HFFc6 (cell line): ENCODE data around the gene MPZL1. TPM values are rescaled to one million over a fixed set of nuclear protein-coding genes. Genes with fewer than 3 reads are reported as not detected.

ENCODE experiments used
- DNase-seq: peaks from one replicate; pipeline ENCODE4 v3.0.0-alpha.2; 2018
- H3K27ac Mint-ChIP-seq: 2 replicates; pipeline ENCODE4 v1.8.0; 2020; ENCODE audit warnings: mild to moderate bottlenecking, mixed read lengths
- H3K27me3 Mint-ChIP-seq: 2 replicates; pipeline ENCODE4 v1.8.0; 2021; ENCODE audit warnings: mild to moderate bottlenecking, moderate library complexity, mixed read lengths; ENCODE audit not compliant: insufficient read depth
- H3K36me3 Mint-ChIP-seq: 2 replicates; pipeline ENCODE4 v1.8.0; 2021; ENCODE audit warnings: low read depth, mixed read lengths
- H3K4me1 Mint-ChIP-seq: 2 replicates; pipeline ENCODE4 v1.8.0; 2020; ENCODE audit warnings: low read depth, mixed read lengths
- H3K4me3 Mint-ChIP-seq: 2 replicates; pipeline ENCODE4 v1.8.0; 2020; ENCODE audit warnings: mild to moderate bottlenecking, moderate library complexity, mixed read lengths
- H3K9me3 Mint-ChIP-seq: 2 replicates; pipeline ENCODE4 v1.8.0; 2020; ENCODE audit warnings: mild to moderate bottlenecking, mixed read lengths
- total RNA-seq, 6 experiments: library from RNA; stranded (reverse); fragmentation: NEBNext Ultra II Directional; extraction: Animal tissue kit (Norgen Biotek cat#: 25700); gene quantifications; 2 replicates in 1 of 6; 3 replicates in 5 of 6; pipeline ENCODE4 v1.2.3, GENCODE V29; 2021
- TF ChIP-seq, protein P1 (sequence below): fragments of 200-600 bp; sonication (generic); IDR thresholded peaks from 2 replicates; pipeline ENCODE4 v1.5.0; 2021; ENCODE audit warnings: antibody characterized with exemption, mild to moderate bottlenecking

Gene MPZL1
- total RNA-seq, 6 experiments from 2014 or later, result 147 to 188 (median 183) TPM

DNA sequence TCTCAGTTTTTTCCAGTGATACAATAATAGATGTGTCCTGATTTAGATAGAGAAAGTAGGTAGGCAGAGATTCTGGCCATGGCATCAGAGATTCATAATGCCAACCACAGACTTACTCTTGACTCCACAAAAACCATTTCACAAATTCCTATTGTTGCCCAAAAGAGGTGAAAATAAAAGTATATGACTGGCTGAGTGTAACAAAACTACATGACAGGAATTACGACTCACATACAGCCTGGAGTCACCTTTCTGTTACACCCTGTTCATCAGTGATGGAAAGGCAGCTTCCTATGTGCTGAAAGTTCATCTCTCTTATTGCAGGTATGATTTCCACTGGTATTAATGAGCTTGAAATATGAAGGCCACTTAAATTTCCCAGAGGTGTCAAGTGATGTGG is 72.3 kb downstream of the MPZL1 start:
- TF ChIP-seq, protein P1, sequence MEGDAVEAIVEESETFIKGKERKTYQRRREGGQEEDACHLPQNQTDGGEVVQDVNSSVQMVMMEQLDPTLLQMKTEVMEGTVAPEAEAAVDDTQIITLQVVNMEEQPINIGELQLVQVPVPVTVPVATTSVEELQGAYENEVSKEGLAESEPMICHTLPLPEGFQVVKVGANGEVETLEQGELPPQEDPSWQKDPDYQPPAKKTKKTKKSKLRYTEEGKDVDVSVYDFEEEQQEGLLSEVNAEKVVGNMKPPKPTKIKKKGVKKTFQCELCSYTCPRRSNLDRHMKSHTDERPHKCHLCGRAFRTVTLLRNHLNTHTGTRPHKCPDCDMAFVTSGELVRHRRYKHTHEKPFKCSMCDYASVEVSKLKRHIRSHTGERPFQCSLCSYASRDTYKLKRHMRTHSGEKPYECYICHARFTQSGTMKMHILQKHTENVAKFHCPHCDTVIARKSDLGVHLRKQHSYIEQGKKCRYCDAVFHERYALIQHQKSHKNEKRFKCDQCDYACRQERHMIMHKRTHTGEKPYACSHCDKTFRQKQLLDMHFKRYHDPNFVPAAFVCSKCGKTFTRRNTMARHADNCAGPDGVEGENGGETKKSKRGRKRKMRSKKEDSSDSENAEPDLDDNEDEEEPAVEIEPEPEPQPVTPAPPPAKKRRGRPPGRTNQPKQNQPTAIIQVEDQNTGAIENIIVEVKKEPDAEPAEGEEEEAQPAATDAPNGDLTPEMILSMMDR, result no peak
- peaks cover 56% of the 10 kb centered on the region for H3K36me3 Mint-ChIP-seq
- H3K9me3 Mint-ChIP-seq, result no peaks in the 10 kb centered on the region
- peak overlapping the region; percentile 41 for H3K27ac Mint-ChIP-seq
- no peak overlapping the region for H3K4me3 Mint-ChIP-seq
- peaks cover 73% of the 10 kb centered on the region for H3K4me1 Mint-ChIP-seq
- no peak for DNase-seq
- H3K27me3 Mint-ChIP-seq, result peaks cover 2% of the 10 kb centered on the region

DNA sequence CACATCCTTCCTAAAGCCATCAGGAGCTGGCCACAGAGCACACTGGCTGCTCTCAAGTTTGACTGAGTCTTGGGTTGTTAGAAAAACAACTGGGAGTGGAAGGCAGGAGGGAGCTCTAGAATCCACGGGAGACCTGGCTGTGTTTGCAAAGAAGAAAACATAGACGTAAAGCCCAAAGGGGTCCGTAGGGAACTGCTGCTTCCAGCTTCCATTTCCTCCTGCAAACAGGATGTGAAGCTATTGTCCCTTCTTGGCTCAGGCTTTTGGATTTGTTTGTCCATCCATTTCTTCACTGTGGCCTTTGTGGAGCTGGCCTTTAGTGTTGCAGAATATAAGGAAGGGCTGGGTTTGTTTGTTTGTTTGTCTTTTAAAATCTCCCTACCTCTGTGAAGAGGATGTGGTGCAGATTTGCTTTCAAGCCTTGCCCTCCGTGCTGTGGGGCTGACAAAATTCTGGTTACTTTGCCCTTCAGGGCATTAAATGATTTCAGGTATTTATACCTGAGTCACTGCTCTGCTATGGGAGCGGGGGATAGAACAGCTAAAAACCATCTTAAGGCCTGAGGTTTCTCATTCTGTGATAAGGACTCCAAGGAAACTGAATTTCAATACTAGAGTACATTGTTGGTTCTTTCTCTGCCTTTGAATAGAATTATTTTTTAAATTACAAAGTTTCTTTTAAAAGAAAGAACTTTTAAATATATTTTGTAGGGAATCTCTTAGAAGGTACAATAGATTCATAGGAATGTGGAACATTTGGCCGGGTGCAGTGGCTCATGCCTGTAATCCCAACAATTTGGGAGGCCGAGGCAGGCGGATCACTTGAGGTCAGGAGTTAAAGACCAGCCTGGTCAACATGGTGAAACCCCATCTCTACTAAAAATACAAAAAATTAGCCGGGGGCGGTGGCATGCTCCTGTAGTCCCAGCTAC is 74.3 kb downstream of the MPZL1 start:
- no peaks in the 10 kb centered on the region for H3K9me3 Mint-ChIP-seq
- peaks cover 63% of the 10 kb centered on the region for H3K4me1 Mint-ChIP-seq
- peak overlapping the region; percentile 96 for H3K27ac Mint-ChIP-seq

DNA sequence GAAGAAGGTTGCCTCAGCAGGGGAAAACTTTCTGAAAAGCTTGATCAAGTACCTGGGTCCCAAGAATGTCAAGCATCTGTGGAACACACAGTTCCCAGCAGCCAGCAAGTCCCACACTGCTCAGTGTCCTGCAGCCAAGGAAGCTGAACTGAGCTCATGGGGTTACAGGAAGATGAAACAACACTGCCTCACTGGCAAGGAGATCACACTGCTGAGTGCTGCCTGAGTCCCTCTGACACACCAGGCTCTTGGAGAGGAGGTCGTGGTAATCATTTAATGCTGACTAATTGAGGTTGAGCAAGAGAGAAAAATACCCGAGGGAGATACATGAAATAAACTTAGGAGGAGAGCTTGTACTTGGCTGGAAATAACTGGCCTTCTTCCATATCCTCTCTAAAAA is 75.2 kb downstream of the MPZL1 start:
- Mint-ChIP-seq H3K9me3 (no peaks in the 10 kb centered on the region), H3K27ac (peak overlapping the region; percentile 96), H3K4me3 (peak overlapping the region; percentile 82), H3K36me3 (peaks cover 28% of the 10 kb centered on the region), H3K4me1 (peaks cover 56% of the 10 kb centered on the region), H3K27me3 (no peaks in the 10 kb centered on the region; the same call in none of the 2 replicates)
- TF ChIP-seq, protein P1, result peak; percentile 14; the same call in 1 of the 2 replicates
- DNase-seq, result peak; percentile 97

More for the DNA sequence above, 74.3 kb downstream of the MPZL1 start:
- TF ChIP-seq, protein P1, result no peak
- Mint-ChIP-seq H3K4me3 (peak overlapping the region; percentile 82), H3K27me3 (no peaks in the 10 kb centered on the region; the same call in 1 of the 2 replicates), H3K36me3 (peaks cover 36% of the 10 kb centered on the region)
- no peak for DNase-seq

DNA sequence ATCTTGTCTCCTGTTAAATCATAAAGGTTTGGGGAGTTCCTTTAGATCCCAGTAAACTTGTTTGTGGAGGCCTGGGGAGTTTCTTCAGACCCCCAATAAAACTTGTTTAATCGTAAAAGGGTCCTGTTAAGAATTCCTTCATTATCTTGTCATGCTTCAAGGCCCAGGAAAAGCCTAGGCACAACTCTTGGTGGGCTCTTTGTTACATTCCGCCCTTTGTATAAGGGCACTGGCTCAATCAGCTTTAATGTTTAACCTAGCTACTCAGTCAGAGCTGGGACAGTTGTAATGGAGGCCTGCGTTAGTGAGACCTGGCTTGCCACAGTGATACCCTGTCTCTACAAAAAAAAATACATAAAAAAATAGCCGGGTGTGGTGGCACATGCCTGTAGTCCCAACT is 77.2 kb downstream of the MPZL1 start:
- no peak for DNase-seq
- Mint-ChIP-seq H3K36me3 (peaks cover 18% of the 10 kb centered on the region), H3K27me3 (peaks cover 2% of the 10 kb centered on the region), H3K27ac (no peak overlapping the region), H3K4me1 (peaks cover 59% of the 10 kb centered on the region), H3K9me3 (no peaks in the 10 kb centered on the region), H3K4me3 (no peak overlapping the region)
- TF ChIP-seq, protein P1, result no peak

DNA sequence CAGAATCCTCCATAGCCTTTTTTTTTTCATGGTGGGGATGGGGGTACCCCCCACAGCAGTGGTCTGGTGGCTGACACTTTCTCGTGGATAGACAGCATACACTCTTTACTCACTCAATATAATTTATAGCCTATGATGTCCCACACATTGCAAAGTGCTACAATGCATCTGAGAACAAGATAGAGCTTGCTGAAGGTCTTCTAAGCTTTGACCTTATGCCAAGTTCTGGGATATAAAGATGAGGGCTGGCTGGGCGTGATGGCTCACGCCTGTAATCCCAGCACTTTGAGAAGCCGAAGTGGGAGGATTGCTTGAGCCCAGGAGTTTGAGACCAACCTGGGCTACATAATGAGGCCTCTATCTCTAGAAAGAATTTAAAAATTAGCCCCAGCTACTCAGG is 78.0 kb downstream of the MPZL1 start:
- Mint-ChIP-seq H3K27me3 (peaks cover 2% of the 10 kb centered on the region), H3K4me1 (peaks cover 59% of the 10 kb centered on the region), H3K27ac (no peak overlapping the region), H3K4me3 (no peak overlapping the region), H3K36me3 (peaks cover 10% of the 10 kb centered on the region; the same call in 1 of the 2 replicates), H3K9me3 (no peaks in the 10 kb centered on the region)
- TF ChIP-seq, protein P1, result no peak
- no peak for DNase-seq
